ENCODE measurements around the gene NLRC3.

Gene NLRC3

GRCh38 chr16:3579776-3580175 is 2.6 kb upstream of the NLRC3 start:
- no peak for DNase-seq

GRCh38 chr16:3578610-3579551 is 1.7 kb upstream of the NLRC3 start:
- no peak for DNase-seq

- no peak for DNase-seq
Observed at GRCh38 chr16:3578121-3578520, 918 bp upstream of the NLRC3 start.

- no peak for DNase-seq
Observed at GRCh38 chr16:3576211-3576610, 992 bp downstream of the NLRC3 start.

GRCh38 chr16:3575491-3575890 is 1.7 kb downstream of the NLRC3 start:
- no peak for DNase-seq

- DNase-seq: no peak
Observed at GRCh38 chr16:3574195-3574594, 3.0 kb downstream of the NLRC3 start.

- no peak for DNase-seq
Observed at GRCh38 chr16:3573146-3573815, 3.9 kb downstream of the NLRC3 start.

GRCh38 chr16:3570420-3571062 is 6.7 kb downstream of the NLRC3 start:
- DNase-seq: no peak

GRCh38 chr16:3569851-3570250 is 7.4 kb downstream of the NLRC3 start:
- DNase-seq: no peak

- DNase-seq: no peak
Observed at GRCh38 chr16:3566990-3567389, 10.2 kb downstream of the NLRC3 start.

GRCh38 chr16:3564889-3565141 is 12.4 kb downstream of the NLRC3 start:
- DNase-seq: no peak

GRCh38 chr16:3564130-3564888 is 12.9 kb downstream of the NLRC3 start:
- no peak for DNase-seq

GRCh38 chr16:3562914-3563480 is 14.2 kb downstream of the NLRC3 start:
- DNase-seq: no peak

- no peak for DNase-seq
Observed at GRCh38 chr16:3561626-3562025, 15.6 kb downstream of the NLRC3 start.

- no peak for DNase-seq
Observed at GRCh38 chr16:3554351-3554928, 22.8 kb downstream of the NLRC3 start.

GRCh38 chr16:3553138-3553923 is 23.9 kb downstream of the NLRC3 start:
- no peak for DNase-seq

- no peak for DNase-seq
Observed at GRCh38 chr16:3550851-3551847, 26.1 kb downstream of the NLRC3 start.

- no peak for DNase-seq
Observed at GRCh38 chr16:3549906-3550305, 27.3 kb downstream of the NLRC3 start.

GRCh38 chr16:3548859-3549258 is 28.3 kb downstream of the NLRC3 start:
- DNase-seq: no peak

Measured in anterior cingulate cortex (tissue), 58 donors.